T-helper 9 cell (primary cell): ENCODE results near the gene CAPN2.
"Not testable (repeated sequence)": the region's sequence is repeated elsewhere in the genome, so short reads cannot be mapped to it uniquely, and the experiment has no call there.

Experiments
- DNase-seq: peaks from one replicate; pipeline ENCODE4 v3.0.0-alpha.2; 2020

The CAPN2 gene

DNA sequence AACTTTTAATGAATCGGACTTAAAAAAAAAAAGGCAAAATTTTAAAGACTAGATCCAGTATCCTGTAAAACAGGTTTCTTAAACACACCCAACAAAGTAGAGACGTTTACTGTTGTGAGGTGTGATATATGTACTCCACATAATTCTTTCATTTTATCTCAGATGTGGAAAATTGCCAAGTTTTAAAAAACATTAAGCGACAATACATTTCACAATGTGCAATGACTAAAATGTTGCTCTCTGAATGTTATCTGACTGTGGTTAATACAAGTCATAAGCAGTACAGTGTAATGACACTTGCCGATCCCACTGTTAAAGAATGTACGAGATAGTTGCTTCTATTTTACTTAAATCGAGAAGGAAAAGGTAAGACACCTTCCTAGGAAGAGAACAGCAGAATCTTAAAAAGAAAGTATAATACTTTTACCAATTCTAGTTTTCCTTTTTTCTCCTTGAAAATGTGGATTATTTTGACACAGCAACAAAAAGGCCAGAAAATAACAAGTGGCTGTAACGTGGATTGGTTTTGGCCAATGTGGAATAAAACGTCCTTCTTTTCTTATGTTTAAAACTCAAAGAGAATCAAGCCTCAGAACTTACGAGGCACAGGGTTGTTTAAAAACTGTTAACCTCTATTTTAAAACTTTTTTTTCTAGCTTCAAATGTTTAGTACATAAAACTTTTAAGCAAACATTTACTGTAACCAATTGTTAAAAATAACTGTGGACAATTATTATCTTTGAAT lies 82.0 kb downstream of the CAPN2 start:
- no peak for DNase-seq

DNA sequence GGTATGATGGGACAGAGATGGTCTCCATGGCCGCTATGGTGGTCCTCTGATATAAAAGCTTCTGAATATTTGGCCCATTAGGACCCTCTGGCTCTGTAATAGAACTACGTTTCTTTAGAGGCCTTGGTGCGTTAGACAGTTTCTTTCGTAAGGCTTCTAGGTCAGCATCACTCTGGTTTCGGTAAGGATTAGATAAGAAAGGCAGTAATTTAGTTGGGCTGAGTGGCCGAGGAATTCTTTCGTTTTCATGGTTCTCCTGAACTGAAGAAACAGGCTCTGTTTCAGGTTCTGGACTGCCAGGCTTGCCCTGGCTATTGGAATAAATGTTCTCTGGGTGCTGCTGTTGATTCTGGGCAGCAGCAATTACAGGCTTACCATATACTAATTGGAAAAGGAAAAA lies 83.9 kb downstream of the CAPN2 start:
- no peak for DNase-seq

DNA sequence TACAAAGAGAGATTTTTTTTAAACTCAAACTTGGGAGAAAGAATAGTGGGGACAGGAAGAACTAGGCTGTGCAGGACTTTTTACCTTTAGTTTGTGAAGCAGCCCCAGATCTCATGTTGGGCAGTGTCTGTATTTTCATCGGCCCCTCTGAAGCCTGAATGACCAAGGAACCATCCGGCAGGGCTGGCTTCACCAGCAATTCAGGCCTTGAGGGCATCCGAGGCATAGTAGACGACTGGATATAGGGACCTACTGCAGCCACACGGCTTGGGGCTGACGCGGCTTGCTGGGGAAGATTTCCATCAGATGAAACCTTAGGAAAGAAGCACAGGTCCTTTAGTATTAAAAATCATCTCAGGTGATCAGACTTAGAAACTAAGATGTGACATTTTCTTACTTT lies 89.7 kb downstream of the CAPN2 start:
- DNase-seq = no peak

DNA sequence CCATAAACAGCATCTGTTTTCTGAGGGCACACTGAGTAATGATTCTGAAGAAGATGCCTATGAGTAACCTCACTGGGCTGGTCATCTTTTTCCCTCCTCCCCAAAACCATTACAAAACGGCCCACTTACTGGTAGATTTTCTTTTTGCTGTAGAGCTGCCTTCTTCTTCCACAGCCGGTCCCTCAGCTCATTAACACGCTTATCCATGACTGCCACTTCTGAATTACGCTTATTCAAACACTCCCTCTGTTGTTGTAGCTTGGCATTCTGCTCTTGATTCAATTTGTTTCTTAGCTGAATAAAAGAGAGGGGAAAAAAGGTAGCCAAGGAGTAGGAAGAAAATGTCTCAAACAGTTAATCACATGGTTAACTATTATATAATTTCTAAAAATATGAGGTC lies 90.3 kb downstream of the CAPN2 start:
- no peak for DNase-seq

DNA sequence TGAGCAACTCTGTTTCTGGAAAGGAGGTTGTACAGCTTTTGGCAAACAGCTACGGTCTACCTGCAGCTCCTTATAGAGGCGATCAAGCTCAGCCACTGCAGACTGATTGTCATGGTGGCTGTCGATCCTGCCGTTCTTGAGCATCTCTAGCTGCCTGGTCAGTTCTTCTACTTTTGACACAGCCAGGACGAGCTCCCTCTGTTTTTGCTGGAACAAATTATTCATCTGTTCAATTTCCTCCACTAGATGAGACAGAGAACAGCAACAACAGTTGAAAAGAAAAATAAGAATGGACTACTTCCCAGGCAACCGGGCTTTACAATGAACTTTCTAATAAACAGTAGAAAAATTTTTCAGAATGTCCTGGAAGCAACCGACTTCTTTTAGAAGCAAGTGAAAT lies 90.9 kb downstream of the CAPN2 start:
- DNase-seq = no peak

DNA sequence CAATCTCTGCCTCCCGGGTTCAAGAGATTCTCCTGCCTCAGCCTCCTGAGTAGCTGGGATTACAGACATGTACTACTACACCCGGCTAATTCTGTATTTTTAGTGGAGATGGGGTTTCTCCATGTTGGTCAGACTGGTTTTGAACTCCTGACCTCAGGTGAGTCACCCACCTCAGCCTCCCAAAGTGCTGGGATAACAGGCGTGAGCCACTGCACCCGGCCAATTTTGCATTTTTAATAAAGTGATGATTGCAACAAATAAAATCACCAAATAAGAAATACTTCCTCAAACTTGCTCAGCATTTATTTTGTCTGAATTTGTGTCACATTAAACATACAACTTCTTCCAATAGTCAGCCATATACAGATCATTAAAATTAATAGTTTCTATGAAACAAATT lies 97.6 kb downstream of the CAPN2 start:
- DNase-seq = not testable (repeated sequence)

DNA sequence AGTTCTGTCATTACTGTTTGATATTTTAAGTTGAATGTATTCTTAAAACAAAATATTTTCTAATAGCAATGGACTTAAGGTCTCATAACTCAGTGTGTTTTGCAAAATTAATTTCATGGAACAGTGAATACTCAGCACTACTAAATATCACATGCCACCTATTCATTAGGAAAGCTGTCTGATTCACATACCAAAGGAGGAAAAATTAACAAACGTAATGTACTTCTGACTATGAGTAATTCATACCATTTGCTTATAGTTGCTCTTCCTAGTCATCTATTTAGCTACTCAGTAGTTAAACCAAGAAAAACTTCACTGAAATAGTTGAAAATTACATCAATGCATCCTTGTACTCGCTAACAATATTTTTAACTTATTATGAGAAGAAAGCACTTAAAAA lies 98.2 kb downstream of the CAPN2 start:
- no peak for DNase-seq

DNA sequence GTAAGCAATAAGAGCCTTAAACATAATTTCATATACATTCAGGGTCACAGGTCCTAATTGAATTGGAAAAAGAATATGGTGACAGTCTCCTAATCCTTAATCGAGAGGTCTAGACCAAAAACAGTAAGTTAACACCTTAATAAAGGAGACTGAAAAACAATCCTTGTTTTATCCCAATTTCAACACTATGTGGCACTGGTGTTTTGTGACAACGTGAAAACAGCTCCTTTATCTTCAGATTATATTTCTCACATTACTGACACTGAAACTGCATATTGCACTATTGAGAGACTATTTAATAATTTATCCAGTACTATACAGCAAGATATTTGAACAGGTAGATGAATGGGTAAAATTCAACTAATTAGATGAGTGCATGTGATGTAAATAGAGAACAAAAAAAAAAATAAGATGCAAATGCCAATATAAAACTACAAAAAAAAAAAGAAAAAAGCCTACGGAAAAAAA lies 99.3 kb downstream of the CAPN2 start:
- no peak for DNase-seq

DNA sequence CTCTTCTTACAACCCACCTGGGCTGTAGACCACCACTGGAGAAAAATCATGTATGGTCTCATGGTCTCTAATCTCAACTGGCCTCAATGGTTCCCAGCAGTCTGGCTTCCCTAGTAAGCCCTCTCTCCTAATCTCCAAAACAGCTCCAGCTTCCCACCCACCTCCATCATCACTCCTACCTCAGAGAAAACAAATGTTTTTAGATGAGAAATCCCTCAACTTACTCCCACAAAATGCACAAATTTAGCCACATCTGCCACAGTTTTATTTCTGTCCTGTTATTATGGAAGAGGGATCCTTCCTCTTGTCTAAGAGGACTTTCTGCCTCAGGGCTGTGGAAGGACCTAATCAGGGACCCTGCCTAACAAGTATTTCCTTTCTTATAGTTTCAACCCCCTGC lies 101.3 kb downstream of the CAPN2 start:
- no peak for DNase-seq

DNA sequence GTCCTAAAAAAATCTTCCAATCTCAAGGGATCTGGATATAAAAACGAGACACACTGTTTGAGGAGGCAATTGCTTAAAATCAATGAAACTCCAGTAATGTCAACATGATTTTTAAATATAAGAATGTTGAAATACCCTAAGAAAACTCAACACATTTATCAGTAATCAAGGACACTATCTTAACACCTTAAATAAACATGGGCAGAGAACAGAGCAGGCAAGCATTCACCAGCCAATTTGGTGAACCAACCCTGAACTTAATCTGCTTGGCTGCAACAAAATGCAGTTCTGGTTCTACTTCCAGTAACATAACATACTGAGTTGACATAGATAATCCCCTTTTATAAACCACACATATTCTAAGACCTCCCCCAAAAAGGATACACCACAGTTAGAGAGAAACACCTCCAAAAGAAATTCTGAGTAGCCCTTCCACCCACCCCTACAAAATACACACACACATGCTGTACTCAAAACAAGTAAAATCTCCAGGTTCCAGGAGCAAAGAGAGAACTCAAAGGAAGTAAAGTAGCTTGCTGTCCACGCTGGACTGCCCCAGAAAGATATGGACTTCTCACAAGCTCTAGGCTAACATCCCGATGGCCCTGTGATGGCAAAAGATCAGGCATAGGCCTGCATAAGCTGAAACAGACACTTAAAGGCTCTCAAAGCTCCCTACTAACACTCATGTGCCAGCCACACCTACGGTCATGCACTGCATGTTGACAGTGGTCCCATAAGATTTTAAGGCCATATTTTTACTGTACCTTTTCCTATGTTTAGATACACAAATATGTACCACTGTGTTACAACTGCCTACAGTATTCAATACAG lies 102.9 kb downstream of the CAPN2 start:
- DNase-seq = no peak

DNA sequence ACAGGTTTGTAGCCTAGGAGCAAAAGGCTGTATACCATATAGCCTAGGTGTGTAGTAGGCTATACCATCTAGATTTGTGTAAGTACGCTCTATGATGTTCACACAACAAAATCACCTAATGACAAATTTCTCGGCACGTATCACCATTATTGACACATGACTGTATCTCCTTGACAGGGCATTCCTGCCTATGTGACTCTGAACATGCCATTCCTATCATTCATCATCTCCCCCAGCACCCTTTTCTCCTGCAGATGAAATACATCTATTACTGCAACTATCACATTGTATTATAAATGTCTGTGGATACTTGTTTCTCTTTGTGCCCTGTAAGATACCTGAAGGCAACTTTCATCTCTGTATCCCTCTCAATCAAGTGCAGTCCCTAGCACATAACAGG lies 103.5 kb downstream of the CAPN2 start:
- DNase-seq = no peak

DNA sequence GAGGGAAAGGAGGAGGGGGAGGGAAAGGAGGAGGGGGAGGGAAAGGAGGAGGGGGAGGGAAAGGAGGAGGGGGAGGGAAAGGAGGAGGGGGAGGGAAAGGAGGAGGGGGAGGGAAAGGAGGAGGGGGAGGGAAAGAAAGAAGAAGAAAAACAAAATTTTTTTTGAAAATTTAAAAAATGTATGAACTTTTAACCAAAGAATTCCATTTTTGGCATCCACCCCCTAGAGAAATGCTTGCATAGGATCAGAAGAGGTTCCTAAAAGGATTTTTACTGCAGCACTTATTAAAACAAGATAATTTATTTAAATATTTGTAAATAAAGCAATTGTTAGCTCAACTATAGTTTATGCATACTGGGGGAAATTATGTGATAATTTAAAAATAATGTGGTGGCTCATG lies 104.9 kb downstream of the CAPN2 start:
- DNase-seq = not testable (repeated sequence)

DNA sequence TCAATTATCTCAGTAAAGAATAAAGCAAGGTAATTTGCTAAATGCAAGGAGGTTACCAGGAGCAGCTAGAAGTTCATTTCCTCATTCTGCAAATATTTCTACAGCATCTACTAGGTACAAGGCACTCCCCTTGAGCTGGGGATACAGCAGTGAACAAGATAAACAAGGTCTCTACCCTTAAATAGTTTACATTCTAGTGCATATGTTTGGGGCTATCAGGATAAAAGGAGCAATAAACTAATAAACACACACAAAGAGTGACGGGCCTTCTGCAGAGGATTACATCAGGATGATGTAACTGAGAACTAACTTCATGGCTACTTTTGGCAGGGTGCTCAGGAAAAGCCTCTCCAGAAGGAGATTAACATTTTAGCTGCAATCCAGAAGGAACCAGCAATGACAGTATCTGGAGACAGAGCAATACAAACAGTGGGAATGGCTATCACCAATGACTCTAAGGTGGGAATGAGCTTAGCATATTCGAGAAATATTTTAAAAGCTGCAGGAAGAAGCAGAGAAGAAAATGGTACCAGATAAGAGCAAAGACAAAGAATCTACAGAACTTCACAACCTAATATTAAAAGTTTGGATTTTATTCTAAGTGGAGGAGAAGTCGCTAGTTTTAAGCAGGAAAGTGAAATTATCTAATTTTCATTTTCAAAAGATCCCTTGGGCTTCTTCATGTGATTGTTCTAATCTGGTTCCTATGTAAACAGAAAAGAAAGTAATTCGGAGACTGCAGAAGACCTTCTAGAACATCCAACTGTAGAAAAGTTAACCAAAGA lies 107.6 kb downstream of the CAPN2 start:
- no peak for DNase-seq

DNA sequence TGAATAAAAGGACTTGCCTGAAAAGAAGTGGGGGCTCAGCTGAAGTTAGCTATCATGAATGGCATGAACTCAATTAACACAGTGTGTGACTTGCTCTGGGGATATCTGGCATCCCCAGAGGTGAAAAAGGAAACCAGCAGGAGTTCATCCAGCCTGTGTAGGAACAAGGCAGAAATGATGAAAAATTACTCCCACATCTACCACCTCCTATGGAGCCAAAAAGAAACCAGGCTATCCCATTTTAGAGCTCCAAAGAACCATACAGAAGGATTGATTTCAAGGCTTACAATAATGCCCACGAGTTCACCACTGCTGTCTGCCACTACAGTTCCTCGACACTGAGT lies 108.1 kb downstream of the CAPN2 start:
- DNase-seq = no peak

DNA sequence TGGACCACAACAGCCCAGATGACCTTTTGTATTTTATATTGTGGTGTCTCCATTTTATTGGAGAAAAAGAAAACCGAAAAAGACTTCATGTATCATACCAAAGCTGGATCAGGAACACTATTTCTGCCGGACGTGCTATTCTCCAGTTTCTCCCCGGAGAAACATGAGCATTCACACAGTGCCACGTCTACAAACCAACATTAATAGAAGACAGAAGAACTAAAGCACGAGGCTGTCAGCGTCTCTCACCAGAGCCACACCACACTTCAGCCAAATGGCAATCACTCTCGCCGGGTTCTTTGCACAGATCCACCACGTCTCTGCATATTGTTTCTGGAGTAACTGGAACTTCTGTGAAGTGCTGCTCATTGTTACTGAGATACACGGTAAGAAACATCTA lies 108.6 kb downstream of the CAPN2 start:
- DNase-seq = no peak

DNA sequence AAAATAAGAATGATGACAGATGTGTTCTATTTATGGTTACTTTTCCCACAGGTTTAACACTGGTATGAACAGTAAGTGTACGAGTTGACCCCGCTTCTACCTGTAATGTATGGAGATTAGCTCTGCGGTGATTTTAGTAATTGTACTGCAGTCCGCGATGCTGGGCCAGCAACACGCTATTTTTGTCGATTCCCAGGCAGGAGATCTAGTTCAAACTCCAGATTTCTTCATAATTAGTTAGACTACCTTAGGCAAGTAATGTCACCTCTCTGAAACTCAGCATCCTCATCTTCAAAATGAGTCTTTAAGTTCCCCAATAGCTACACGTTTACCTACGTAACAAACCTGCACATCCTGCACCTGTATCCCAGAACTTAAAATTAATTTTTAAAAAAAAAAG lies 111.9 kb downstream of the CAPN2 start:
- DNase-seq = no peak

DNA sequence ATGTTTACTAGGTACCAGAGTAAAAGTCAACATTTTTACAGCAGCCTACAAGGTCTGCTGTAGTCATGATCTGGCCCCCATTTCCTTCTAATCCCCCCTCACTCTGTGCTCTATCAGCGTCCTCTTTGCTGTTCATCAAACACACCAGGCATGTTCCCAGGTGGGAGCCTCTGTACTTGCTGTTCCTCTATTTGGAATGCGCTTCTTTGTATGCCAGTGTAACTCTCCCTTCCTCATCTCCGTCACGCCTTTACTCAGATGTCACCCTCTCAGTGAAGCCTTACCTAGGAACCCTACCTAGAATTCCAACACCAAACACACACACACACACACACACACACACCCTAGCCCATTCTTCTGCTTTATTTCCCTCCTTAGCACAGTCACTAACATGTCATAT lies 112.4 kb downstream of the CAPN2 start:
- no peak for DNase-seq
